Right lobe of liver (tissue), 6 donors: Measurements from ENCODE around the gene NHSL2. TPM values are rescaled to one million over a fixed set of nuclear protein-coding genes. Genes with fewer than 3 reads are reported as not detected.
A peak's percentile ranks its signal among the peaks of the same experiment; 100 is the strongest.

Experiments used
- ATAC-seq, 4 donors: fragments of 200-7000 bp; cut with Tn5 transposase; one replicate each; pipeline ENCODE4 v1.9.1; 2020; ENCODE audit warnings: mild to moderate bottlenecking in 4 of 4, moderate library complexity in 4 of 4
- DNase-seq, 3 donors: peaks; one replicate each; pipeline ENCODE4 v3.0.0-alpha.2; 2020
- H3K27ac ChIP-seq, 3 donors: fragments of 200-600 bp; one replicate each; pipeline ENCODE4 v1.8.0; 2022
- H3K27me3 ChIP-seq, 2 donors: fragments of 200-600 bp; one replicate each; pipeline ENCODE4 v1.8.0; 2022
- H3K36me3 ChIP-seq, 4 donors: fragments of 200-600 bp; sonication (generic) in 1 of 4; one replicate each; pipeline versions ENCODE4 v1.5.1 to v1.8.0; 2017 to 2022; ENCODE audit warnings: control low read depth in 1 of 4
- H3K4me1 ChIP-seq, 4 donors: fragments of 200-600 bp; sonication (generic) in 1 of 4; one replicate each; pipeline versions ENCODE4 v1.5.1 to v1.8.0; 2017 to 2022; ENCODE audit warnings: control low read depth in 1 of 4
- H3K4me3 ChIP-seq, 3 donors: fragments of 200-600 bp; one replicate each; pipeline ENCODE4 v1.8.0; 2022
- H3K9me3 ChIP-seq, 4 donors: fragments of 200-600 bp; sonication (generic) in 1 of 4; one replicate each; pipeline versions ENCODE4 v1.5.1 to v1.8.0; 2017 to 2022; ENCODE audit warnings: control low read depth in 1 of 4
- CTCF ChIP-seq, 4 donors: fragments of 200-600 bp in 3 of 4; fragments of 450-650 bp in 1 of 4; IDR thresholded peaks; one replicate each; pipeline versions ENCODE4 v1.5.1 to v1.8.0; 2016 to 2022; ENCODE audit warnings: antibody characterized with exemption in 4 of 4, mild to moderate bottlenecking in 2 of 4
- POLR2A ChIP-seq: fragments of 450-650 bp; IDR thresholded peaks from one replicate; pipeline ENCODE4 v1.6.1; 2017; ENCODE audit warnings: antibody characterized with exemption, mild to moderate bottlenecking
- WGBS: methylation state at CpG from one replicate; pipeline ENCODE4 v1.1.6; 2018; ENCODE audit warnings: low coverage, low lambda C conversion rate; ENCODE audit not compliant: insufficient coverage; ENCODE audit errors: missing lambda C conversion rate; 5-methylcytosine and 5-hydroxymethylcytosine counted together
- intact Hi-C, 2 donors: fragments of 100-400 bp; cut with DNase I; formaldehyde crosslinking; loops; one replicate each; pipeline versions ENCODE4 v1.11.2 to v1.14.1; 2022
- total RNA-seq, 6 experiments: library from RNA; depleted of rRNA in 2 of 6; stranded (reverse); fragments of >200 nt in 2 of 6; fragmentation: NEBNext Ultra II Directional in 3 of 6; extraction: Animal tissue kit (Norgen Biotek cat#: 25700) in 3 of 6; gene quantifications; one replicate each; pipeline versions ENCODE4 v1.1.0 to v1.2.4, GENCODE V29; 2016 to 2023
- donor health status: DM: no; HTN: yes; CAD: no.
- donor health status: DM: no; HTN: no; CAD: no.
- donor health status: DM: no; HTN: no; CAD: no.
- donor health status: DM: no; HTN: yes; CAD: no.
- donor health status: DM: no; HTN: yes; CAD: no.

Gene NHSL2
- total RNA-seq, 6 experiments from 2014 or later = 0.81 to 2.1 (median 1.3) TPM

- WGBS = 80% methylated on average over 1 of the region's 3 CpGs
- H3K4me1 ChIP-seq = no peaks in the 10 kb centered on the region
- no peak overlapping the region for H3K4me3 ChIP-seq
- intact Hi-C loops = no loop called here
- H3K27ac ChIP-seq = no peak overlapping the region
- TF ChIP-seq CTCF (IDR thresholded peaks at IDR 0.05) (no peak), POLR2A (no peak)
- H3K27me3 ChIP-seq = no peaks in the 10 kb centered on the region
- no peak for DNase-seq
- no peaks in the 10 kb centered on the region for H3K36me3 ChIP-seq
- no peak for ATAC-seq
- no peaks in the 10 kb centered on the region for H3K9me3 ChIP-seq
Observed at GRCh38 chrX:72019487-72019886, 108.8 kb downstream of the NHSL2 start.

GRCh38 chrX:72020204-72020603 lies 109.6 kb downstream of the NHSL2 start:
- TF ChIP-seq POLR2A (no peak), CTCF (IDR thresholded peaks at IDR 0.05) (no peak)
- WGBS = 55% methylated on average over 3 of the region's 3 CpGs
- no peaks in the 10 kb centered on the region for H3K27me3 ChIP-seq
- no peaks in the 10 kb centered on the region for H3K36me3 ChIP-seq
- no peaks in the 10 kb centered on the region for H3K4me1 ChIP-seq
- no peak for ATAC-seq
- no peak overlapping the region for H3K4me3 ChIP-seq
- no peak overlapping the region for H3K27ac ChIP-seq
- DNase-seq = no peak
- no peaks in the 10 kb centered on the region for H3K9me3 ChIP-seq
- intact Hi-C loops = loop anchor here in 1 of 2 donors (10.0 kb wide), 1 partner anchor 105 kb away; no protein-coding TSS in a partner anchor

- Histone ChIP-seq H3K36me3 (no peaks in the 10 kb centered on the region), H3K27me3 (no peaks in the 10 kb centered on the region), H3K9me3 (no peaks in the 10 kb centered on the region), H3K4me1 (no peaks in the 10 kb centered on the region), H3K27ac (no peak overlapping the region), H3K4me3 (no peak overlapping the region)
- TF ChIP-seq CTCF (IDR thresholded peaks at IDR 0.05) (no peak), POLR2A (no peak)
- ATAC-seq (peak in 2 of 4 donors; percentile 8 to 49), DNase-seq (no peak)
- intact Hi-C loops = loop anchor here in 1 of 2 donors (10.0 kb wide), 1 partner anchor 104 kb away; no protein-coding TSS in a partner anchor
- WGBS = 49% methylated on average over 3 of the region's 3 CpGs
Observed at GRCh38 chrX:72020788-72021187, 110.1 kb downstream of the NHSL2 start.

- Histone ChIP-seq H3K27me3 (no peaks in the 10 kb centered on the region), H3K27ac (no peak overlapping the region), H3K36me3 (no peaks in the 10 kb centered on the region), H3K4me3 (no peak overlapping the region), H3K4me1 (no peaks in the 10 kb centered on the region), H3K9me3 (no peaks in the 10 kb centered on the region)
- intact Hi-C loops = loop anchor here in 1 of 2 donors (10.0 kb wide), 1 partner anchor 103 kb away; no protein-coding TSS in a partner anchor
- DNase-seq = no peak
- ATAC-seq = no peak
- WGBS = 60% methylated on average over 2 of the region's 2 CpGs
- TF ChIP-seq POLR2A (no peak), CTCF (IDR thresholded peaks at IDR 0.05) (peak; percentile 16 to 43 (median 36))
Observed at GRCh38 chrX:72021975-72022374, 111.3 kb downstream of the NHSL2 start.
